HG02884 (cell line): Measurements from ENCODE around the gene NR3C1.
A peak's percentile ranks its signal among the peaks of the same experiment; 100 is the strongest.

ENCODE experiments used
- ATAC-seq: cut with Tn5 transposase; IDR thresholded peaks from one replicate; pipeline ENCODE4 v1.9.1; 2021; ENCODE audit warnings: mild to moderate bottlenecking, moderate library complexity; ENCODE audit not compliant: unreplicated experiment

Gene NR3C1

DNA sequence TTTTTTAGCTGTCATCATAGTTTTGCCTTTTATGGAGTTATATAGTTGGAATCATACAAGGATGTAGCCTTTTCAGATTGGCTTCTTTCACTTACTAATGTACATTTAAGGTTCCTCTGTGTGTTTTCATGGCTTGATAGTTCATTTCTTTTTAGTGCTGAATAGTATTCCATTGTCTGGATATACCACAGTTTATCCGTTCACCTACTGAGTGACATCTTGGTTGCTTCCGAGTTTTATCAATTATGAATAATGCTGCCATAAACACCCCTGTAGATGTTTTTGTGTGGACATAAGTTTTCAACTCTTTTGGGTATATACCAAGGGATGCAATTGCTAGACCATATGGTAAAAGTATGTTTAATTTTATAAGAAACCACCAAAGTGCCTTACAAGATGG is 136.3 kb downstream of the NR3C1 start:
- ATAC-seq, result no peak

DNA sequence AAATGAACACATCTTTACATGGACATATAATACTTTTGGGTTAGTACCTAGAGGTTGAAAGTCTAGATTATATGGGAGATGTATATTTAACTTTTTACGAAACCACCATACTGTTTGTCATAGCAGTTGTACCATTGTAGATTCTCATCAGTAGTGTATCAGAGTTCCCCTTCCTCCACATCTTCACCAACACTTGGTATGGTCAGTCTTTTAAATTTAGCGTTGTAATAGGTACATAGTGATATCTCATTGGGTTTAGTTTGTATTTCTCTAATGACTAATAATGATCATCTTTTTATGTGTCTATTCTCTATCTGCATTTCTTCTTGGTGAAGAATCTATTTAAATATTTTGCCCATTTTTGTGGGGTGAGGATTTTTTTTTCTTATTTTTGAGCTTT is 137.5 kb downstream of the NR3C1 start:
- no peak for ATAC-seq

DNA sequence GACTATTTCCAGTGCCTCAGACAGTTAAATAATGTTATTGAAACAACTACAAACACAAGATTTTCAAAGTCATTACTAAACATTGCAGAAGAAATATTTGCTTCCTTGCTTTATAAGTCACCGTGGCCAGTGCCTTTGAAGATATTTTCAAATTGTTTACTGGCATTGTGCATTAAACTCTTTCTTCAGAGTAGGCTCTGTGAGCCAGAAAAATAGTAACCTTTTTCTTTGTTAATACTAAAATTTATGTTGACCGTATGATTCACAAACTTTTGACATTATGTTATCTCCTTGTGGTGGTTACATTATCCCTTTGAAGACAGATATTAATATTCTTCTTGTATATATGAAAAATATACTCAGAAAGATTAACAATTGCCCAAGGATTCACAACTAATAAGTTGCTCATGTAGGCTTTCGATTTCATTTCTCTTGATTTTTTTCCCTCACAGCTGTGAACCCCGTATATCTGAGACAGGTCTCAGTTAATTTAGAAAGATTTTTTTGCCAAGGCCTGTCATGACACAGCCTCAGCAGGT is 140.1 kb downstream of the NR3C1 start:
- ATAC-seq, result no peak

DNA sequence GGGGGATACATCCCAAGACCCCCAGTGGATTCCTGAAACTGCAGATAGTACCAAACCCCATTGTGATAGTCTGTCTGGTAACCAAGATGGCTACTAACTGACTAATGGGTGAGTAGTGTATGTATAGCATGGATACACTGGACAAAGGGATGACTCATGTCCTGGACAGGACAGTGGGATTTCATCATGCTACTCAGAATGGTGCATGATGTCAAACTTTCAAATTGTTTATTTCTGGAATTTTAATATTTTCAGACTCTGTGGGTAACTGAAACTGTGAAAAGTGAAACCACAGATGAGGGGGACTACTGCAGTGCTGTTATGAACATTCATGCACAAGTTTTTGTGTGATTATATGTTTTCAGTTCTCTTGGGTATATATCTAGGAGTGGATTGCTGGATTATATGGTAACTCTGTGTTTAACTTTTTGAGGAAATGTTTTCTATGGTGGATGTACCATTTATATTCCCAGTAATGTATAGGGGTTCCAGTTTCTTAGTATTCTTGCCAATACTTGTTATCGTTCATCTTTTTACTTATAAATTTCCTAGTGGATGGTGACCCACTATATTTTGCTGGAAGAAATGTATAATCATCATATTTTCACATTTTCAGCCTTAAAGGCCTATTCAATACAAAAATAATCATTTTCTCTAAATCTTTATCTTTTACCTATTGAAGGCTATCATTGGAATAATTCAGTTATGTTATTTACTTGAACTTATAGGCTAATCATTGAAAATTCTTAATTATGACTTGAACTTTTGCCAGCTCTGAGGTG is 140.9 kb downstream of the NR3C1 start:
- peak; percentile 86 for ATAC-seq

DNA sequence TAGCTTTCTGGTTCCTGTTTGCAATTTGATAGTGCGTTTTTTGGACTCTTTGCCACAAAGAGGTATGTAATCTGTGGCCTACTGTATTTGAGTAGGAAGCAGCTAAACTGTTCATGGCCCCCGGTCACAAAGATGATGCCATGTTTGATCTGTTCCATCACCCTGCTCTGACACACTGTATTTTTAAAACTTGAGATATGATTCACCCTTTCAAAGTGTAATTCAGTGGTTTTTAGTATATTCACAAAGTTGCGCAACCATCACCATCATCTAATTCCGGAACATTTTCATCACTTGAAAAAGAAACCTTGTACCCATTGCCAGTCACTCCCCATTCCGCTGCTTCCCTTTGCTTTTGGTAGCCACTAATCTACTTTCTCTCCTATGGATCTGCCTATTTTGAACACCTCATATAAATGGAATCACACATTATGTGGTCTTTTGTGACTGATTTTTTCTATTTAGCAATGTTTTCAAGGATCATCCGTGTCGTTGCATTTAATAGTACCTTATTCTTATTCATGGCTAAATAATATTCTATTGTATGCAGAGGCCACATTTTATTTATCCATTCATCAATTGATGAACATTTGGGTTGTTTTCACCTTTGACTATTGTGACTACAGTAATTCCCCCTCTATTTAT is 141.6 kb downstream of the NR3C1 start:
- no peak for ATAC-seq

DNA sequence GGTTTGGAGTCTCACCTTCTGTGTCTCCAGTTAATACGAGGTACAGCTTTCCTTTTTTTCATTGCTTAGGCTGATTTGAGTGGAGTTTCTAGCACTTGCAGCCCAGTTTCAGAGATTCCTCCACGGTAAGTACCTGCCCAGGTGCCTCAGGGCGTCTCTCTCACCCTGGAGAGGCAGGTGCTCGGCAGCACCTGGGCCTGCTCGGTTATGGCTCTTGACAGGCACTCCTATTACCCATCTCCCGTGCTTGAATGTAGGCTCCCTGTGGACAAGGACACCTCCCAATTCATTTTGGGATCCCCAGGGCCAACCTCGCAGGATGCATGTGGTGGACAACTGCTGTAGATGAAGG is 144.3 kb downstream of the NR3C1 start:
- no peak for ATAC-seq

DNA sequence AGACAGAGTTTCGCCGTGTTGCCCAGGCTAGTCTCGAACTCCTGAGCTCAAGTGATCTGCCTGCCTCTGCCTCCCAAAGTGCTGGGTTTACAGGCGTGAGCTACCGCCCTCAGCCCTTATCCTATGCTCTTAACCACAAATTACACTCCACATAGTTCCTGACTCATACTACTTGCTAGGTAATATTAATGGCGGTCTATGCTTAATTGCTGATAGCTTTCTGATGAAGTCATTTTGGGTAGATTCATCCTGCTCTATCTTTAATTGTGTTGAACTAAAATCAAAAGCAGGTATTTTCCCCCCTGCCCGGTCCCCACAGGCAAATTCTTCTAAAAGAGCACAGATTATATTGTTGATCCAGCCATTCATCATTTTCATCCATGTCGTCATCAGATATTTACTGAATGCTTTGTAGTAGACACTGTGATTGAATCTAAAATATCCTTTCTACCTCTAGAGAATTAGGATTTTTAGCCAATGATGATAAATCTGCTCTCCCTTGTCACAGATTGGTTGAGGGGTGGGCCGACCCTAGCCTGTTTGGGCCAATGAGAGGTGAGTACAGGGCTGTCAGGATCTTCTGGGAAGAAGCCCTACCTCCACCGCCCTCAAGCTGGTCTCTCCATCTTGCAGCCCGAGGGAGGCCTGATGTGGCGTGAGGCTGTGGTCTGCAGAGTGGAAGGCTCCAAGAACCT is 144.8 kb downstream of the NR3C1 start:
- ATAC-seq, result no peak

DNA sequence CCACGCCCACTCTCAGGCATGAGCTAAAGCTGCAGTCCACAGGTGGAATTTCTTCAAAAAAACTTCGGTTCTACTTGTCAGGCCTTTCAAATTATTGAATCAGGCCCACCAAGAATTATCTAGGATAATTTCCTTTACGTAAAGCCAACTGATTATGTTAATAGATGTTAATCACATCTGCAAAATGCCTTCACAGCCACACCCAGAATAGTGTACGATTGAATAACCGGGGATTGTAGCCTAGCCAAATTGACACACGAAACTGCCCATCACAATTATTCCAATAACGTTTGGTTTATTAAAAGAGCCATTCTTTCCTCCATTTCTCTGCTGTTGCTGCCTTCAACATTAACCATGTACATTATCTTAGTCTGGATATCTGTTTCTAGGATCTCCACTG is 148.7 kb downstream of the NR3C1 start:
- ATAC-seq, result no peak

DNA sequence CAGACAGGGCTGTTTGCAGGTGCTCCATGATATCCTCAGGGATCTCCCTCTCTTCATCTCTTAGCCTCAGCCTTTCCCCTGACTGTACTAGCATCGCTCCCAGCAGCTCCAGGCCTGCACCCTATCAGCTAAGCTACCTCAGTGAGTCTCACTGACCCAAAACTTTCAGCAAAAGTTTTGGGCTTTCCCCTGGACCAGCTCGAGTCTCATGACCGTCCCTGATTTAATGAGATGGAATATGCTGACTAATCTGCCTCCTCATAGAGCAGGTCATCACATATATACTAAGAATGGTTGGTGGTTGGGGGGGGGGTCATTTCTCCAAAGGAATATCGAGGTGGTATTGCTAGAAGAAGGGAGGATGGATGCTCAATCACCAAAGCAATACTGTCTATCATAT is 151.5 kb downstream of the NR3C1 start:
- peak; percentile 46 for ATAC-seq

DNA sequence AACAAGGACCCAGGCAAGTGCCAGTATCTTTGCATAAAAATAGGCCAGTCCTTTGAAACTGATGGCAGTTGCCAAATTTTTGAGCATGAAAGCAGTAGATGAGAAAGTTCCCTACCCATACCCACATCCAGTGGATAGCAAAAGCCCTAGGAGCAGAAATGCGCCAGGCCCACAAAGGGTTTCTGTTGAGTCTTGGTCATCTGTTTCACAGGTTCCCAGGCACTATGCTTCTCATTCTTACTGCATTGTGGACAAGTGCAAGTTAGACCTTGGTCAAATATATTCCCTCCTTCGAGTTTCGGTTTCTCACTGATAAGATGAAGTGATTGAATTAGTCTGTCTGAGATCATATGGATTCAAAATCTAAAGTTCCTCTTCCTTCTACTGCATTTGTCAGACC is 152.3 kb downstream of the NR3C1 start:
- ATAC-seq, result no peak

DNA sequence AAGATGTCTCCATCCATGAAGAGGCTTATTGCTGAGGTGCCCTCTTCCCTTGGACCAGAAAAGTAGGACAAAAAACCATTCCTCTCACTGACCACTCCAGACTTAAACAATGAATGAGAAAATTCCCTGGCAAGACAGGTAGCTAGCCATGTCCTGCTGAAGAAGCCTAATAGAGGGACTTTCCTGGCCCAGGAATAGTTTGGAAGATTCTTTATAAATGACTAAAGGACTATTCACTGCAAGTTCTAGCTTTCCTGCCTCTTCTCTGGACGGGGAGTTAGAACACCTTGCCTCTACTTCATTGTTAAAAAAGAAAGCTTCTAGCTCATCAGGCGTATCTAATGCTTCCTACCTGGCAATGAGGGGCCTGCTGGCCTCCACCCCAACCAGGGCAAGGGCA is 153.6 kb downstream of the NR3C1 start:
- no peak for ATAC-seq

DNA sequence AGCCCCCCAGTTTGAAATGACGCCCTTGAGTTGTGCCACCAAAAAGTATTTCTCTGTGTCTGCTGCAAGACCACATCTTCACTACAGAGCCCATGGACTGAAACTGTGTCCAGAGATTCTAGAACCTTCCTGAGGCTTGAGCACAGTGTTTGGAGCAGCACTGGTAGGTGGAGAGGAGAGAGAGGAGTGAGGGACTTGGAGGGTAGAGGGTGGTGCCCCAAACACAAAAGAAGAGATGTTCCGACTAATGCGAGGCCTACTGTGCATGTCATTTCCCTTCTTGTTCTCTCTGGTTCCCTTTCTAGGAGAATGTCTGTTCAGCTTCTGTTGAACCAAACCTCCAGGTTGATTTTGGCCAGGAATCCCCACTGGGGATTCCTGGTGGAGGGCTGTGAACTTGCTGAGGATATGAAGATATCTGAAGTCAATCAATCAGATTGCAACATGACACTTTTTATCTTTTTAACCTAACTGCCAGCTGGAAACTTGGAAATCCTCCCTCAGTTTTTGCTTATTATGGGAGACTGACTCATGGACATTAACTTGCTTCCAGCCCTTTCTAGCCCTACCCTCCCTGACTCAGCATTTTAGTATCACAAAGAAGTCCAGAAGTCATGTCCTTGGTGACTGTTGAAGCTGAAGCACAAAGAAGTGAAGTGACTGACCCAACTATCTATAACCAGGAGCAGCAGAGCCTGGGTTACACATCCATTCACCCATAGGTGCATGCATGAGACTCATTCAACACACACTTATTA is 154.5 kb downstream of the NR3C1 start:
- ATAC-seq, result no peak

DNA sequence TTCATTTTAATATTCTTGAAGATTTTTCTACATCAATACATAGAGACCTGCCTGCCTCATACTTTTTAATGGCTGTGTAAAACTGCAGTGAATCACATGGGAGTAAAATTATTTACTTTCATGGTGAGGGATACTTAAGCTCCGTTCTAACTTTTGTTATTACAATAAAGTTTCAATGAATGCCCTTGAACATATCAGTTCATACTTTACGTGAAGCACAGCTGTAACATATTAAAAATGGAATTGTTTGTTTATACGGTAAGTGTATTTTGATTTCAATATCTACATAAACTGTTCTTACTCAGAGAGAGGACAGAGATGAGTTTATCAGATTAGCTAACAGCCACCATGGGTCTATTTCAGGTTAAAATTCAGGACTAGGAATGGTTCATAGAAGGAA is 155.1 kb downstream of the NR3C1 start:
- no peak for ATAC-seq

DNA sequence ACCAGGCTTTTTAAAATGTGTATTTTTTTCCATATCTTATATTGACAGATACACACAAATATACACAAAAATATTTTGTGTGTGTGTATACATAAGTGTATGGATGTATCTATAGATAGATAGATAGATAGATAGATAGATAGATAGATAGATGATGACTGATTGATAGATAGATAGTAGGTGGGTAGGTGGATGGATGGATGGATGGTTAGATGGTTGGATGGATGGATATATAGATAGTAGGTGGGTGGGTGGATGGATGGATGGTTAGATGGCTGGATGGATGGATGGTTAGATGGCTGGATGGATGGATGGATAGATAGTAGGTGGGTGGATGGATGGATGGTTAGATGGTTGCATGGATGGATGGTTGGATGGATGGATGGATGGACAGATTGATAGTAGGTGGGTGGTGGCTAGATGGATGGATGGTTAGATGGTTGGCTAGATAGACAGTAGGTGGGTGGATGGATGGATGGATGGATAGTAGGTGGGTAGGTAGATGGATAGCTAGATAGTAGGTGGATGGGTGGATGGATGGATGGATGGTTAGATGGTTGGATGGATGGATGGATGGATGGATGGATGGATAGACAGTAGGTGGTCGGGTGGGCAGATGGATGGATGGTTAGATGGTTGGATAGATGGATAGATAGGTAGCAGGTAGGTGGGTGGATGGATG is 156.2 kb downstream of the NR3C1 start:
- ATAC-seq, result no peak

DNA sequence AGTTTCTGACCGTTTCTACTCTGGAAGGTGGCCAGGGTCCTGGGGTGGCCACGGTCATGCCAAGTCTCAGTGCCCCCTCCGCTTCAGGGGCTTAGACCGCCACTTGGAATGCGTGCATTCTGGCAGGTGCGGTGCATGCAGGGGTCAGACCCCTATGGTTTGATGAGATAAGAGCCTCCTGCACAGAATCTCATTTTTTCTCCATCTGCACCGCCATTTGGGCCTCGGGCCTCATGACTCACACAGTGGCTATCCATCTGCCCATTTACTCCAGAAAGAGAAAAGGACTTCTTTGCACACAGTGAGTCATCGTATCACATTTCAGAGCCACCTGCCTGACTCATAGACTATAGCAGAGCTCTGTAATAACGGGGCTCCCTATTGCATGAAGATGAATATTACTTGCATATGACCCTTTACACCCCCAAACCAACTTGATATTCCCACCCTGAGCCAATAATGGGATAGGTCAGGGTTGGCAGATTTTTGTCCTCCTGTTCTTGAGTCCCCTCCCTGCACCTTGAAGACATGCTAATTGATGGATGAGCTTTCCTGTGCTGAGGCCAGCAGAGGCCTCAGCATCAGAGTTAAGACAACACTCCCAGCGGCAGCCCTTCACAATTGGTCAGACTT is 157.4 kb downstream of the NR3C1 start:
- no peak for ATAC-seq

DNA sequence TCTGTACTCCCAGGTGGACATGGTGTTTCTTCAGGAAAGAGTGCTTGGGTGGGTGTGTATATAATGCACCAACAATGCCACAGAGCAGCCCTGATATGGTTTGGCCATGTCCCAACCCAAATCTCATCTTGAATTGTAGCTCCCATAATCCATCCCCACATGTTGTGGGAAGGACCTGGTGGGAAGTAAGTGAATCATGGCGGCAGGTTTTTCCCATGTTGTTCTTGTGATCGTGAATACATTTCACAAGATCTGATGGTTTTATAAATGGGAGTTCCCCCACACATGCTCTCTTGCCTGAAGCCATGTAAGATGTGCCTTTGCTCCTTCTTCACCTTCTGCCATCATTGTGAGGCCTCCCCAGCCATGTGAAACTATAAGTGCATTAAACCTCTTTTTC is 158.5 kb downstream of the NR3C1 start:
- no peak for ATAC-seq

DNA sequence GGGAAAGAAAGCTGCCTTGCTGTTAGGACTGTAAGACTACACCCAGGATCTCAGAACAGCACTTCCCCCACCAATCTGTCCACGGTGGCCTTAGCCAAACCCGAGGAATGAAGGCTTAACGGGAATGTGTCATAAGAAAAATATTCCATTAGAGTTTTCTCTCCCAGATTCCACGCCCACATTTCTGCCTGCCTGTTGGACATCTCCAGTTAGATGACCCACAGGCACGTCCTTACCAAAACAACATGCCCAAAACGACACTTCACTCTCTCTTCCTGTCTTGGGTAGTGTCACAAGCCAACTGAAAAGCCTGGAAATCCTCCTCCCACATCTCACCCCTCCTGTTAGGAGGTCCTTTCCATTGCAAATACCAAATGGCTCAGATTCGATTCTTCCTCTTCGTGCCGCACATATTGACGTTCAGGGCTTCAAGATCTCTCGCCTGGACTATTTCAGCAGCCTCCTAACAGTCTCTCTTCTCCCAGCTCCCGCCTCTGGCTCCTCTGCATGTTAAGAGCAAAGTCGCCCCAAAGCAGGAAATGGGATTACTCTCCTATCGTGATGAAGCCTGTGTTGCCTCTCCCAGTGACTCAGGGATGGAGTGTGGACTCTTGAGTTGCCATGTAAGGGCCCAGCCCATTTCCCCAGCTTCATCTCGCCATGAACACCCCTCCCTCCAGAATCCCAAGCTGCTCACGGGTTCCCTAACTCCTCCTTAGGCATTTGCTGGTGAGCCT is 159.3 kb downstream of the NR3C1 start:
- no peak for ATAC-seq

DNA sequence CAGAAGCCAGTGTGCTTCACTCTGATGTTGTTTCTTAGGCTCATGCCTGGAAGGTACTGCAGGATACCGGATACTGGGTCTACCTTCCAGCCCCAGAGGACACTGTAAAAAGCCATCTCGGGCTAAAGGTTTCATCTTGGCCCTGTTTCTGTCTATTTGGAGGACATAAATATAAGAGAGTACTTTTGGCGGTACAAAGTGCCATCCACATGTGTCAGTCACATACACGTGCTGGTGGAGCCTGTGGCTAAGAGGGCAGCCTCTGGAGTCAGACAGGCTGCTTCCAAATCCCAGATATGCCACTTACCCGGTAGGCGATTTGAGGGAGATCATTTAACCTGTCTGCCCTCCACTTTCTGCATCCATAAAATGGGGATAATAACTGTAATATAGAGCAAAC is 160.4 kb downstream of the NR3C1 start:
- no peak for ATAC-seq

DNA sequence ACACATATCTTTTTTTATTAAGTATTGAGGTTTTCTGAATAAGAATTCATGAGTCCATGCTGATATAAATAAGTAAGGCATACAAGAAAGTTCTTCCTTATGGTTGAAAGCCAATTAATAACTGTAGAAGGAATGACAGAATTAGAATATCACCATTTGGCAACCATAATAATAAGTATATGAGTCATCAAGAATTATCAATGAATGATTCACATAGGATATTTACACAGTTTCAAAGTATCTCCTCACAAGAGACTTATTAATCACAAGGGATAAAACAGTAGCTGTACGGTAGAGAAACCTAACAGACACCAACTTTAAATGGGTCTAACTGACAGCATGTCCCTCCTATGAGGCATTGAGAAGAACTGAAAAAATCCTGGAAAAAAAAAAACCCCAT is 161.6 kb downstream of the NR3C1 start:
- no peak for ATAC-seq
